Erythroblast (primary cell): Measurements from ENCODE around the gene RCAN2.

ENCODE experiments used
- GATA1 ChIP-seq: IDR thresholded peaks from 2 replicates; pipeline ENCODE4 v1.6.1; 2011; ENCODE audit warnings: low read depth, mild to moderate bottlenecking, control low read depth, low read length, moderate library complexity
- POLR2A ChIP-seq: IDR thresholded peaks from 2 replicates; pipeline ENCODE4 v1.6.1; 2011; ENCODE audit warnings: mild to moderate bottlenecking, low read length

GRCh38 chr6:46465294-46466165, 25.7 kb downstream of the RCAN2 start:
- TF ChIP-seq POLR2A (no peak), GATA1 (no peak)
